Stimulated activated CD8-positive, alpha-beta memory T cell treated with anti-CD3 and anti-CD28 coated beads, Interleukin-15, amount 100 ng/mL, for 1 hour (primary cell): Measurements from ENCODE around the gene STT3B.

Source experiments
- DNase-seq: peaks from one replicate; pipeline ENCODE4 v3.0.0-alpha.2; 2020; ENCODE audit warnings: low read depth

The STT3B gene

GRCh38 chr3:31552103-31552502 is 19.4 kb downstream of the STT3B start:
- no peak for DNase-seq

GRCh38 chr3:31553258-31553657 is 20.5 kb downstream of the STT3B start:
- no peak for DNase-seq

GRCh38 chr3:31555204-31555603 is 22.5 kb downstream of the STT3B start:
- no peak for DNase-seq

GRCh38 chr3:31559872-31560534 is 27.3 kb downstream of the STT3B start:
- DNase-seq = no peak

- no peak for DNase-seq
Measured at GRCh38 chr3:31561891-31562290, 29.2 kb downstream of the STT3B start.

- no peak for DNase-seq
Measured at GRCh38 chr3:31562525-31562924, 29.8 kb downstream of the STT3B start.

GRCh38 chr3:31565288-31565687 is 32.6 kb downstream of the STT3B start:
- no peak for DNase-seq

- no peak for DNase-seq
Measured at GRCh38 chr3:31567036-31567435, 34.3 kb downstream of the STT3B start.

GRCh38 chr3:31568649-31569048 is 35.9 kb downstream of the STT3B start:
- no peak for DNase-seq

GRCh38 chr3:31571325-31571724 is 38.6 kb downstream of the STT3B start:
- DNase-seq = no peak

GRCh38 chr3:31572236-31573004 is 39.7 kb downstream of the STT3B start:
- no peak for DNase-seq

- DNase-seq = no peak
Measured at GRCh38 chr3:31573036-31573779, 40.5 kb downstream of the STT3B start.

- no peak for DNase-seq
Measured at GRCh38 chr3:31575448-31575847, 42.7 kb downstream of the STT3B start.

GRCh38 chr3:31576521-31576920 is 43.8 kb downstream of the STT3B start:
- no peak for DNase-seq

GRCh38 chr3:31577232-31577631 is 44.5 kb downstream of the STT3B start:
- DNase-seq = no peak

- no peak for DNase-seq
Measured at GRCh38 chr3:31579828-31580227, 47.1 kb downstream of the STT3B start.

GRCh38 chr3:31580645-31581044 is 47.9 kb downstream of the STT3B start:
- no peak for DNase-seq

- DNase-seq = no peak
Measured at GRCh38 chr3:31581660-31582059, 48.9 kb downstream of the STT3B start.

- DNase-seq = no peak
Measured at GRCh38 chr3:31589228-31589627, 56.5 kb downstream of the STT3B start.

- no peak for DNase-seq
Measured at GRCh38 chr3:31590650-31591049, 57.9 kb downstream of the STT3B start.

- no peak for DNase-seq
Measured at GRCh38 chr3:31592764-31593163, 60.0 kb downstream of the STT3B start.

GRCh38 chr3:31596176-31596575 is 63.5 kb downstream of the STT3B start:
- no peak for DNase-seq

GRCh38 chr3:31600431-31600830 is 67.7 kb downstream of the STT3B start:
- DNase-seq = no peak
